A673 (cell line): ENCODE measurements around the gene MIDN. TPM values are rescaled to one million over a fixed set of nuclear protein-coding genes. Genes with fewer than 3 reads are reported as not detected.

ENCODE experiments used
- BruUV-seq: library from RNA; stranded (reverse); fragments of 400-500 nt; replicated peaks from 2 replicates; lab custom pipeline; 2021; lab: Mats Ljungman, UMichigan
- CTCF ChIA-PET: fragments of 300-600 bp; sonication (Branson Sonifier 250); formaldehyde crosslinking; loops from one replicate; lab custom pipeline; 2022; ENCODE audit warnings: antibody characterized with exemption; lab: Charles Lee
- POLR2A ChIA-PET: fragments of 300-600 bp; sonication (Branson Sonifier 250); formaldehyde crosslinking; loops from one replicate; lab custom pipeline; 2022; ENCODE audit warnings: antibody characterized with exemption; ENCODE audit not compliant: low non-redundant PET; lab: Charles Lee
- DNase-seq: peaks from one replicate; pipeline ENCODE4 v3.0.0-alpha.2; 2015; ENCODE audit warnings: low spot score
- H3K27ac ChIP-seq: fragments of 200-600 bp; sonication (generic); 2 replicates; pipeline ENCODE4 v1.5.1; 2016; ENCODE audit warnings: mixed run types, low read depth, mild to moderate bottlenecking, mixed read lengths, antibody characterized with exemption, low read length; ENCODE audit not compliant: poor library complexity, severe bottlenecking
- H3K27me3 ChIP-seq: fragments of 200-600 bp; sonication (generic); replicated peaks from 2 replicates; pipeline ENCODE4 v1.6.1; 2017; ENCODE audit warnings: mixed run types, low read depth, mild to moderate bottlenecking, mixed read lengths, antibody characterized with exemption, low read length; ENCODE audit not compliant: insufficient read depth, poor library complexity
- H3K36me3 ChIP-seq: fragments of 200-600 bp; sonication (generic); 2 replicates; pipeline ENCODE4 v1.6.1; 2016; ENCODE audit warnings: mixed run types, mild to moderate bottlenecking, mixed read lengths, antibody characterized with exemption, low read length; ENCODE audit not compliant: insufficient read depth, poor library complexity, severe bottlenecking
- H3K4me1 ChIP-seq: fragments of 200-600 bp; sonication (generic); 2 replicates; pipeline ENCODE4 v1.6.1; 2017; ENCODE audit warnings: mixed run types, mild to moderate bottlenecking, mixed read lengths, antibody characterized with exemption, low read length; ENCODE audit not compliant: insufficient read depth, poor library complexity, severe bottlenecking
- H3K4me3 ChIP-seq: fragments of 200-600 bp; sonication (generic); 2 replicates; pipeline ENCODE4 v1.5.1; 2016; ENCODE audit warnings: low read depth, mixed run types, mild to moderate bottlenecking, mixed read lengths, low read length; ENCODE audit not compliant: poor library complexity, severe bottlenecking
- H3K9me3 ChIP-seq: fragments of 200-600 bp; sonication (generic); 2 replicates; pipeline ENCODE4 v1.6.1; 2016; ENCODE audit warnings: mixed run types, low read depth, mild to moderate bottlenecking, mixed read lengths, antibody characterized with exemption, low read length; ENCODE audit not compliant: poor library complexity, severe bottlenecking
- CTCF ChIP-seq: fragments of 300-800, 200-600 bp; sonication (generic); conservative IDR thresholded peaks from 2 replicates; pipeline ENCODE4 v1.5.1; 2017; ENCODE audit warnings: low read depth, mild to moderate bottlenecking, antibody characterized with exemption, low read length, moderate library complexity, mixed read lengths
- EZH2 ChIP-seq: fragments of 200-600 bp; sonication (generic); IDR thresholded peaks from 2 replicates; pipeline ENCODE4 v1.6.1; 2017; ENCODE audit warnings: borderline replicate concordance, low read depth, mild to moderate bottlenecking, mixed read lengths, antibody characterized with exemption, low read length; ENCODE audit not compliant: poor library complexity, severe bottlenecking
- intact Hi-C: fragments of 100-400 bp; cut with micrococcal nuclease; formaldehyde crosslinking; loops from one replicate; pipeline ENCODE4 v1.10.0; 2022; ENCODE audit not compliant: unreplicated experiment
- total RNA-seq: library from RNA; stranded (reverse); gene quantifications from 2 replicates; pipeline ENCODE4 v1.2.3, GENCODE V29; 2021

Gene MIDN
- total RNA-seq, 1 experiment from 2014 or later = 169 TPM

- Histone ChIP-seq H3K4me3 (peak overlapping the region; percentile 41), H3K36me3 (no peaks in the 10 kb centered on the region), H3K4me1 (peaks cover 12% of the 10 kb centered on the region), H3K27ac (no peak overlapping the region), H3K27me3 (peaks cover 33% of the 10 kb centered on the region), H3K9me3 (no peaks in the 10 kb centered on the region)
- POLR2A ChIA-PET = no interaction called here
- intact Hi-C loops = no loop called here
- DNase-seq = no peak
- CTCF ChIA-PET = no interaction called here
- BruUV-seq = no TSS peak
- TF ChIP-seq EZH2 = no peak
- TF ChIP-seq CTCF = no peak
Measured at GRCh38 chr19:1286487-1287353, 38.3 kb downstream of the MIDN start.

- H3K27me3 ChIP-seq = peaks cover 33% of the 10 kb centered on the region
- ChIA-PET CTCF (no interaction called here), POLR2A (no interaction called here)
- BruUV-seq = no TSS peak
- H3K4me3 ChIP-seq = no peak overlapping the region
- H3K4me1 ChIP-seq = peaks cover 18% of the 10 kb centered on the region
- no peak overlapping the region for H3K27ac ChIP-seq
- no peak for DNase-seq
- H3K9me3 ChIP-seq = no peaks in the 10 kb centered on the region
- H3K36me3 ChIP-seq = no peaks in the 10 kb centered on the region
- TF ChIP-seq CTCF (no peak), EZH2 (no peak)
- intact Hi-C loops = no loop called here
Measured at GRCh38 chr19:1287354-1288225, 39.2 kb downstream of the MIDN start.

GRCh38 chr19:1288226-1288612, 39.8 kb downstream of the MIDN start:
- no TSS peak for BruUV-seq
- Histone ChIP-seq H3K9me3 (no peaks in the 10 kb centered on the region), H3K27me3 (peaks cover 33% of the 10 kb centered on the region), H3K36me3 (no peaks in the 10 kb centered on the region), H3K4me3 (no peak overlapping the region), H3K4me1 (peaks cover 18% of the 10 kb centered on the region), H3K27ac (no peak overlapping the region)
- no peak for DNase-seq
- intact Hi-C loops = no loop called here
- CTCF ChIA-PET = no interaction called here
- no peak for TF ChIP-seq EZH2
- POLR2A ChIA-PET = no interaction called here
